ENCODE results near the gene NPHP4. TPM values are rescaled to one million over a fixed set of nuclear protein-coding genes. Genes with fewer than 3 reads are reported as not detected.

Gene NPHP4
- total and polyA plus RNA-seq, 9 of the 15 experiments (the other 6 are each of a cell fraction or from before 2014, with no cell fraction given) = 0.52 to 26.2 (median 6.7) TPM

DNA sequence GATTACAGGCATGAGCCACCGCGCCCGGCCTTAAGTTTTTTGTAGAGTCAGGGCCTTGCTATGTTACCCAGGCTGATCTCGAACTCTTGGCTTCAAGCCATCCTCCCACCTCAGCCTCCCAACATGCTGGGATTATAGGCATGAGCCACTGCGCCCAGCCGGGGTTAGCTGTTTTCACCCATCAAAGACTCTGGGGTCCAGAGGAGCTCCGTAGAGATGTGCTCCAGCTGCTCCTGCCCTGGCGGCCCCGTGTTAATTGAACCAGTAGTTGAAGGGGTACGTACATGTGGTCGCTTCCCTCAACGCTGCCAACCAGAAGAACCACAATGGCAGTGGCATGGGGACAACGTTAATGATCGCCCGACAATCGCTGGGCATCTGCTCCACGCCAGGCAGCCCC is 72.0 kb downstream of the NPHP4 start:
- no peak overlapping the region for H2AFZ ChIP-seq (ENCODE audit: low read depth, low read length)
- H3K36me3 ChIP-seq (ENCODE audit: control insufficient read depth, insufficient read depth, low read length) = peaks cover 10% of the 10 kb centered on the region; the same call in 2 of the 3 replicates
- no peak overlapping the region for H3K4me3 ChIP-seq
- H3K9me3 ChIP-seq (replicated peaks; ENCODE audit: control insufficient read depth, insufficient read depth, low read depth, low read length) = no peaks in the 10 kb centered on the region
- POLR2A ChIA-PET = interaction anchor here (0.7 kb wide), 1 partner anchor 17 kb away, joined by 5 read pairs; no protein-coding TSS in a partner anchor
- no peak overlapping the region for H3K27ac ChIP-seq (ENCODE audit: extremely low read depth, low read depth, low read length)
- H3K4me2 ChIP-seq (ENCODE audit: insufficient read depth, low read length) = no peak overlapping the region
- peaks cover 14 to 17% of the 10 kb centered on the region in 2 experiments for H3K4me1 ChIP-seq (replicated peaks in 1 of 2; ENCODE audit: control insufficient read depth in 2 of 2, insufficient read depth in 2 of 2, low read length in 2 of 2)
- no peaks in the 10 kb centered on the region for H3K79me2 ChIP-seq (ENCODE audit: control insufficient read depth, insufficient read depth, low read length)
- FAIRE-seq (no peak), DNase-seq (ENCODE audit: extremely low read depth in 1 of 4, low spot score in 3 of 4) (no peak), ATAC-seq (no peak)
- H3K9me1 ChIP-seq (ENCODE audit: control insufficient read depth, insufficient read depth, low read length) = no peaks in the 10 kb centered on the region
- in situ Hi-C loops (cut with MboI) (no loop called here), intact Hi-C loops (cut with micrococcal nuclease) (no loop called here)
- H4K20me1 ChIP-seq (replicated peaks; ENCODE audit: control insufficient read depth, insufficient read depth, low read length) = no peaks in the 10 kb centered on the region
- H3K27me3 ChIP-seq (ENCODE audit: control insufficient read depth in 2 of 2, insufficient read depth in 2 of 2, low read length in 2 of 2) = no peaks in the 10 kb centered on the region
- 93% methylated on average over 16 of the region's 17 CpGs for WGBS (ENCODE audit: insufficient coverage, low coverage, missing lambda C conversion rate)
- CTCF ChIA-PET (ENCODE audit: low intra/inter-chr PET ratio) = interaction anchor here (0.7 kb wide), 1 partner anchor 112 kb away, joined by 3 read pairs; no protein-coding TSS in a partner anchor
- TF ChIP-seq ZNF668 (CRISPR knock-in tag; IDR thresholded peaks at IDR 0.05) (no peak), NCOR1 (IDR thresholded peaks at IDR 0.05) (no peak)
- TF ChIP-seq, protein P1, sequence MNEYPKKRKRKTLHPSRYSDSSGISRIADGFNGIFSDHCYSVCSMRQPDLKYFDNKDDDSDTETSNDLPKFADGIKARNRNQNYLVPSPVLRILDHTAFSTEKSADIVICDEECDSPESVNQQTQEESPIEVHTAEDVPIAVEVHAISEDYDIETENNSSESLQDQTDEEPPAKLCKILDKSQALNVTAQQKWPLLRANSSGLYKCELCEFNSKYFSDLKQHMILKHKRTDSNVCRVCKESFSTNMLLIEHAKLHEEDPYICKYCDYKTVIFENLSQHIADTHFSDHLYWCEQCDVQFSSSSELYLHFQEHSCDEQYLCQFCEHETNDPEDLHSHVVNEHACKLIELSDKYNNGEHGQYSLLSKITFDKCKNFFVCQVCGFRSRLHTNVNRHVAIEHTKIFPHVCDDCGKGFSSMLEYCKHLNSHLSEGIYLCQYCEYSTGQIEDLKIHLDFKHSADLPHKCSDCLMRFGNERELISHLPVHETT (CRISPR knock-in tag; conservative IDR thresholded peaks at IDR 0.05 in 1 of 2, IDR thresholded peaks at IDR 0.05 in 1 of 2) = no peak
- TF ChIP-seq, protein P2, sequence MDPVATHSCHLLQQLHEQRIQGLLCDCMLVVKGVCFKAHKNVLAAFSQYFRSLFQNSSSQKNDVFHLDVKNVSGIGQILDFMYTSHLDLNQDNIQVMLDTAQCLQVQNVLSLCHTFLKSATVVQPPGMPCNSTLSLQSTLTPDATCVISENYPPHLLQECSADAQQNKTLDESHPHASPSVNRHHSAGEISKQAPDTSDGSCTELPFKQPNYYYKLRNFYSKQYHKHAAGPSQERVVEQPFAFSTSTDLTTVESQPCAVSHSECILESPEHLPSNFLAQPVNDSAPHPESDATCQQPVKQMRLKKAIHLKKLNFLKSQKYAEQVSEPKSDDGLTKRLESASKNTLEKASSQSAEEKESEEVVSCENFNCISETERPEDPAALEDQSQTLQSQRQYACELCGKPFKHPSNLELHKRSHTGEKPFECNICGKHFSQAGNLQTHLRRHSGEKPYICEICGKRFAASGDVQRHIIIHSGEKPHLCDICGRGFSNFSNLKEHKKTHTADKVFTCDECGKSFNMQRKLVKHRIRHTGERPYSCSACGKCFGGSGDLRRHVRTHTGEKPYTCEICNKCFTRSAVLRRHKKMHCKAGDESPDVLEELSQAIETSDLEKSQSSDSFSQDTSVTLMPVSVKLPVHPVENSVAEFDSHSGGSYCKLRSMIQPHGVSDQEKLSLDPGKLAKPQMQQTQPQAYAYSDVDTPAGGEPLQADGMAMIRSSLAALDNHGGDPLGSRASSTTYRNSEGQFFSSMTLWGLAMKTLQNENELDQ (CRISPR knock-in tag; IDR thresholded peaks at IDR 0.05; ENCODE audit: borderline replicate concordance) = no peak
- no TSS peak for BruUV-seq (replicated peaks)
- H3K9ac ChIP-seq (ENCODE audit: insufficient read depth in 1 of 2, low read depth in 2 of 2, low read length in 2 of 2) = no peak overlapping the region
